Endothelial cell (in vitro differentiated cells): ENCODE results near the gene APOC1. TPM values are rescaled to one million over a fixed set of nuclear protein-coding genes. Genes with fewer than 3 reads are reported as not detected.
"Not testable (repeated sequence)": the region's sequence is repeated elsewhere in the genome, so short reads cannot be mapped to it uniquely, and the experiment has no call there.

Experiments
- DNase-seq: peaks from one replicate; pipeline ENCODE4 v3.0.0; 2021; ENCODE audit warnings: low spot score
- H3K27ac Mint-ChIP-seq: one replicate; pipeline ENCODE4 v1.8.0; 2021; ENCODE audit warnings: mixed read lengths, inconsistent platforms; ENCODE audit not compliant: unreplicated experiment
- H3K27me3 Mint-ChIP-seq: one replicate; pipeline ENCODE4 v1.8.0; 2021; ENCODE audit warnings: mild to moderate bottlenecking, moderate library complexity, mixed read lengths, inconsistent platforms; ENCODE audit not compliant: unreplicated experiment
- H3K36me3 Mint-ChIP-seq: one replicate; pipeline ENCODE4 v1.8.0; 2021; ENCODE audit warnings: mild to moderate bottlenecking, low read depth, mixed read lengths, inconsistent platforms; ENCODE audit not compliant: unreplicated experiment
- H3K4me1 Mint-ChIP-seq: one replicate; pipeline ENCODE4 v1.8.0; 2021; ENCODE audit warnings: mild to moderate bottlenecking, mixed read lengths, inconsistent platforms; ENCODE audit not compliant: unreplicated experiment
- H3K4me3 Mint-ChIP-seq: one replicate; pipeline ENCODE4 v1.8.0; 2021; ENCODE audit warnings: mild to moderate bottlenecking, mixed read lengths, inconsistent platforms; ENCODE audit not compliant: unreplicated experiment
- H3K9me3 Mint-ChIP-seq: one replicate; pipeline ENCODE4 v1.8.0; 2021; ENCODE audit warnings: mixed read lengths, inconsistent platforms; ENCODE audit not compliant: unreplicated experiment
- total RNA-seq: library from RNA; stranded (reverse); fragmentation: NEBNext Ultra II Directional; extraction: Animal tissue kit (Norgen Biotek cat#: 25700); gene quantifications from one replicate; pipeline ENCODE4 v1.2.1, GENCODE V29; 2021; ENCODE audit not compliant: unreplicated experiment
- TF ChIP-seq, protein P1 (sequence below): fragments of 200-600 bp; sonication (generic); IDR thresholded peaks from one replicate; pipeline ENCODE4 v1.5.0; 2021; ENCODE audit warnings: antibody characterized with exemption; ENCODE audit not compliant: unreplicated experiment

APOC1 gene
- total RNA-seq, 1 donor from 2014 or later, result 44.8 TPM

DNA sequence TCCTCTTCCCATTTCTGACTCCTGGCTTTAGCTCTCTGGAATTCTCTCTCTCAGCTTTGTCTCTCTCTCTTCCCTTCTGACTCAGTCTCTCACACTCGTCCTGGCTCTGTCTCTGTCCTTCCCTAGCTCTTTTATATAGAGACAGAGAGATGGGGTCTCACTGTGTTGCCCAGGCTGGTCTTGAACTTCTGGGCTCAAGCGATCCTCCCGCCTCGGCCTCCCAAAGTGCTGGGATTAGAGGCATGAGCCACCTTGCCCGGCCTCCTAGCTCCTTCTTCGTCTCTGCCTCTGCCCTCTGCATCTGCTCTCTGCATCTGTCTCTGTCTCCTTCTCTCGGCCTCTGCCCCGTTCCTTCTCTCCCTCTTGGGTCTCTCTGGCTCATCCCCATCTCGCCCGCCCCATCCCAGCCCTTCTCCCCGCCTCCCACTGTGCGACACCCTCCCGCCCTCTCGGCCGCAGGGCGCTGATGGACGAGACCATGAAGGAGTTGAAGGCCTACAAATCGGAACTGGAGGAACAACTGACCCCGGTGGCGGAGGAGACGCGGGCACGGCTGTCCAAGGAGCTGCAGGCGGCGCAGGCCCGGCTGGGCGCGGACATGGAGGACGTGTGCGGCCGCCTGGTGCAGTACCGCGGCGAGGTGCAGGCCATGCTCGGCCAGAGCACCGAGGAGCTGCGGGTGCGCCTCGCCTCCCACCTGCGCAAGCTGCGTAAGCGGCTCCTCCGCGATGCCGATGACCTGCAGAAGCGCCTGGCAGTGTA is 6.2 kb upstream of the APOC1 start:
- TF ChIP-seq, protein P1, sequence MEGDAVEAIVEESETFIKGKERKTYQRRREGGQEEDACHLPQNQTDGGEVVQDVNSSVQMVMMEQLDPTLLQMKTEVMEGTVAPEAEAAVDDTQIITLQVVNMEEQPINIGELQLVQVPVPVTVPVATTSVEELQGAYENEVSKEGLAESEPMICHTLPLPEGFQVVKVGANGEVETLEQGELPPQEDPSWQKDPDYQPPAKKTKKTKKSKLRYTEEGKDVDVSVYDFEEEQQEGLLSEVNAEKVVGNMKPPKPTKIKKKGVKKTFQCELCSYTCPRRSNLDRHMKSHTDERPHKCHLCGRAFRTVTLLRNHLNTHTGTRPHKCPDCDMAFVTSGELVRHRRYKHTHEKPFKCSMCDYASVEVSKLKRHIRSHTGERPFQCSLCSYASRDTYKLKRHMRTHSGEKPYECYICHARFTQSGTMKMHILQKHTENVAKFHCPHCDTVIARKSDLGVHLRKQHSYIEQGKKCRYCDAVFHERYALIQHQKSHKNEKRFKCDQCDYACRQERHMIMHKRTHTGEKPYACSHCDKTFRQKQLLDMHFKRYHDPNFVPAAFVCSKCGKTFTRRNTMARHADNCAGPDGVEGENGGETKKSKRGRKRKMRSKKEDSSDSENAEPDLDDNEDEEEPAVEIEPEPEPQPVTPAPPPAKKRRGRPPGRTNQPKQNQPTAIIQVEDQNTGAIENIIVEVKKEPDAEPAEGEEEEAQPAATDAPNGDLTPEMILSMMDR, result no peak
- peaks cover 8% of the 10 kb centered on the region for H3K36me3 Mint-ChIP-seq
- H3K4me3 Mint-ChIP-seq, result peak overlapping the region; percentile 37
- H3K9me3 Mint-ChIP-seq, result no peaks in the 10 kb centered on the region
- no peak for DNase-seq
- H3K4me1 Mint-ChIP-seq, result no peaks in the 10 kb centered on the region
- H3K27ac Mint-ChIP-seq, result no peak overlapping the region
- peaks cover 12% of the 10 kb centered on the region for H3K27me3 Mint-ChIP-seq

DNA sequence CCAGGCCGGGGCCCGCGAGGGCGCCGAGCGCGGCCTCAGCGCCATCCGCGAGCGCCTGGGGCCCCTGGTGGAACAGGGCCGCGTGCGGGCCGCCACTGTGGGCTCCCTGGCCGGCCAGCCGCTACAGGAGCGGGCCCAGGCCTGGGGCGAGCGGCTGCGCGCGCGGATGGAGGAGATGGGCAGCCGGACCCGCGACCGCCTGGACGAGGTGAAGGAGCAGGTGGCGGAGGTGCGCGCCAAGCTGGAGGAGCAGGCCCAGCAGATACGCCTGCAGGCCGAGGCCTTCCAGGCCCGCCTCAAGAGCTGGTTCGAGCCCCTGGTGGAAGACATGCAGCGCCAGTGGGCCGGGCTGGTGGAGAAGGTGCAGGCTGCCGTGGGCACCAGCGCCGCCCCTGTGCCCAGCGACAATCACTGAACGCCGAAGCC is 5.6 kb upstream of the APOC1 start:
- TF ChIP-seq, protein P1, result no peak
- Mint-ChIP-seq H3K4me1 (no peaks in the 10 kb centered on the region), H3K36me3 (peaks cover 8% of the 10 kb centered on the region), H3K9me3 (no peaks in the 10 kb centered on the region), H3K27ac (no peak overlapping the region), H3K27me3 (peaks cover 10% of the 10 kb centered on the region), H3K4me3 (no peak overlapping the region)
- no peak for DNase-seq

DNA sequence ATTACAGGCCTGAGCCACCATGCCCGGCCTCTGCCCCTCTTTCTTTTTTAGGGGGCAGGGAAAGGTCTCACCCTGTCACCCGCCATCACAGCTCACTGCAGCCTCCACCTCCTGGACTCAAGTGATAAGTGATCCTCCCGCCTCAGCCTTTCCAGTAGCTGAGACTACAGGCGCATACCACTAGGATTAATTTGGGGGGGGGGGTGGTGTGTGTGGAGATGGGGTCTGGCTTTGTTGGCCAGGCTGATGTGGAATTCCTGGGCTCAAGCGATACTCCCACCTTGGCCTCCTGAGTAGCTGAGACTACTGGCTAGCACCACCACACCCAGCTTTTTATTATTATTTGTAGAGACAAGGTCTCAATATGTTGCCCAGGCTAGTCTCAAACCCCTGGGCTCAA is 4.6 kb upstream of the APOC1 start:
- H3K4me3 Mint-ChIP-seq, result no peak overlapping the region
- DNase-seq, result no peak
- TF ChIP-seq, protein P1, result no peak
- no peak overlapping the region for H3K27ac Mint-ChIP-seq
- peaks cover 8% of the 10 kb centered on the region for H3K36me3 Mint-ChIP-seq
- H3K27me3 Mint-ChIP-seq, result peaks cover 10% of the 10 kb centered on the region
- H3K4me1 Mint-ChIP-seq, result peaks cover 7% of the 10 kb centered on the region
- H3K9me3 Mint-ChIP-seq, result no peaks in the 10 kb centered on the region

DNA sequence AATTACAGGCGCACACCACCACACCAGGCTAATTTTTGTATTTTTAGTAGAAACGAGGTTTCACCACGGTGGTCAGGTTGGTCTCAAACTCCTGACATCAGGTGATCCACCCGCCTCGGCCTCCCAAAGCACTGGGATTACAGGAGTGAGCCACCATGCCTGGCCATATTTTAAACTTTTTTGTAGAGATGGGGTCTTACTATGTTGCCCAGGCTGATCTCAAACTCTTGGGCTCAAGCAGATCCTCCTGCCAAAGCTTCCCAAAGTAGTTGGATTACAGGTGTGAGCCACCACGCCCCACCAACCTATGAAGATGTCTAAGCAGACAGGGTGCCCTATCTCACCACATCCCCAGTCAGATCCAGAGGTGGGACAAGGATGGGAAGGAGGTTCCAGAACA is 2.5 kb upstream of the APOC1 start:
- H3K36me3 Mint-ChIP-seq, H3K4me3 Mint-ChIP-seq, H3K9me3 Mint-ChIP-seq, H3K27me3 Mint-ChIP-seq, H3K4me1 Mint-ChIP-seq, DNase-seq, H3K27ac Mint-ChIP-seq: not testable (repeated sequence)

DNA sequence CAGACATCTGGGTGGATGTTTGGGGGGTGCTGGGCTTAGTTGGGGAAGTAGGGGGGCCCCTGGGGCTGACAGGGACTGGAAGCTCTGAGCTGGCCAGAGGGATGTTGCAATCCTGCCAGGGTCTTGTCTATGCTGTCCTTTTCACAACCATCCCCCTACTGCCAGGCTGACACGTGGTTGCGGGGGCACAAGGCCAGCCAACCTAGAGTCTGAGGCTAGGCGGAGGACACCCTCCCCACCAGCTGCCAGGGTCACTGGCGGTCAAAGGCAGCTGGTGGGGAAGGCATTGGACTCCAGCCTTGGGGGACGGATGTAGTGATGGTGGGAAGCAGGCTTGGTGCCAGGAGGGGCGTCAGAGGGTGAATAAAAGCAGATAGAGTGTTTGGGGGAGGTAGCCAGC is 1.6 kb upstream of the APOC1 start:
- Mint-ChIP-seq H3K9me3 (no peaks in the 10 kb centered on the region), H3K4me1 (peaks cover 8% of the 10 kb centered on the region), H3K4me3 (peak overlapping the region; percentile 31), H3K27ac (no peak overlapping the region), H3K27me3 (peaks cover 12% of the 10 kb centered on the region), H3K36me3 (peaks cover 4% of the 10 kb centered on the region)
- DNase-seq, result no peak
- TF ChIP-seq, protein P1, result no peak

DNA sequence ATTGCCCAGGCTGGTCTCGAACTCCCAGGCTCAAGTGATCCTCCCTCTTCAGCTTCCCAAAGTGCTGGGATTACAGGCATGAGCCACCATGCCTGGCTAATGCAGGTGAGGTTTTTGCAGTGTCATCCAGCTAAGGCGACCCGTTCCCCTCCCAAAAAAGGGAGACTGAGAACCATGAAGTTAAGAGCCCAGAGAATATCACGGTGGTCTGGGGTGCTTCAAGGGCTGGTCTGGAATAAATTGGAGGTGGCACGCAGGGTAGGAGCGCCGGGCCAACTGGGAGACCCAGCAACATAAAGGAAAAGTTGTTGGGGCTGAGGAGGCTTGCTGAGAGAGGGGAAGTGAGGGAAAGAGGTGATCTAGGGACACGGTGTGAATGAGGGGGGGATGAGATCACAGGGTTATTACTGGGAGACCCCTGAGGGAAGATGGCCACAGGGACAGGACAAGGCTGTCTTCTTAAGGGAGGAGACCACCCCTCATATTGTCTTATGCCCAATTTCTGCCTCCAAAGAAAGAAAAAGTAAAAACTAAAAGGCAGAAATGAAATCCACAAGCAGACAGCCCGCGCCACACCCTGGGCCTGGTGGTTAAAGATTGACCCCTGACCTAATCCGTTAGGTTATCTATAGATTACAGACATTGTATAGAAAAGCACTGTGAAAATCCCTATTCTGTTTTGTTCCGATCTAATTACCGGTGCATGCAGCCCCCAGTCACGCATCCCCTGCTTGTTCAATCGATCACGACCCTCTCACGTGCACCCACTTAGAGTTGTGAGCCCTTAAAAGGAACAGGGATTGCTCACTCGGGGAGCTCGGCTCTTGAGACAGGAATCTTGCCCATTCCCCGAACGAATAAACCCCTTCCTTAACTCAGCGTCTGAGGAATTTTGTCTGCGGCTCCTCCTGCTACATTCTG is 636 bp upstream of the APOC1 start:
- peak overlapping the region; percentile 94 for H3K4me3 Mint-ChIP-seq
- H3K9me3 Mint-ChIP-seq, H3K36me3 Mint-ChIP-seq, H3K27ac Mint-ChIP-seq, DNase-seq, H3K4me1 Mint-ChIP-seq: not testable (repeated sequence)
- H3K27me3 Mint-ChIP-seq, result peaks cover 12% of the 10 kb centered on the region
